Hindlimb muscle (tissue), 1 donor: ENCODE measurements around the gene SYCE1L. TPM values are rescaled to one million over a fixed set of nuclear protein-coding genes. Genes with fewer than 3 reads are reported as not detected.

Experiments
- polyA plus RNA-seq: library from polyadenylated mRNA; unstranded; fragments of 120-200 nt; gene quantifications from one replicate; pipeline ENCODE4 v1.2.1, GENCODE V29; 2013; ENCODE audit not compliant: insufficient read length

Gene SYCE1L
- polyA plus RNA-seq, 1 donor, result 4.5 TPM

Other genes starting within 250 kb of the SYCE1L start
- gene MON1B, start 8.2 kb upstream of the SYCE1L start, polyA plus RNA-seq, result 15.8 TPM
- 3.7 TPM for gene ADAMTS18, start 235.6 kb downstream of the SYCE1L start, polyA plus RNA-seq